Lower leg skin (tissue), 4 donors: ENCODE measurements around the gene RAMP3. TPM values are rescaled to one million over a fixed set of nuclear protein-coding genes. Genes with fewer than 3 reads are reported as not detected.
A peak's percentile ranks its signal among the peaks of the same experiment; 100 is the strongest.

Experiments
- DNase-seq, 2 donors: peaks; one replicate each; pipeline ENCODE4 v3.0.0-alpha.2; 2019; ENCODE audit warnings: low spot score in 2 of 2
- H3K4me3 ChIP-seq: fragments of 200-600 bp; sonication (generic); 2 replicates; pipeline ENCODE4 v1.5.1; 2017; ENCODE audit warnings: mild to moderate bottlenecking, low read depth; ENCODE audit not compliant: poor library complexity, severe bottlenecking
- CTCF ChIP-seq, 3 donors: fragments of 450-650 bp; IDR thresholded peaks; one replicate each; pipeline ENCODE4 v1.5.1; 2016; ENCODE audit warnings: antibody characterized with exemption in 3 of 3, mild to moderate bottlenecking in 3 of 3, moderate library complexity in 2 of 3
- POLR2A ChIP-seq, 2 donors: fragments of 450-650 bp; IDR thresholded peaks; one replicate each; pipeline ENCODE4 v1.6.1; 2016 to 2017; ENCODE audit warnings: antibody characterized with exemption in 2 of 2, mild to moderate bottlenecking in 1 of 2, moderate library complexity in 1 of 2
- WGBS, 2 donors: methylation state at CpG; one replicate each; pipeline ENCODE4 v1.1.5; 2018; 5-methylcytosine and 5-hydroxymethylcytosine counted together
- intact Hi-C: fragments of 100-400 bp; cut with DNase I; formaldehyde crosslinking; loops from one replicate; pipeline ENCODE4 v1.15.0; 2023; ENCODE audit warnings: low total_unique reads
- total RNA-seq, 4 donors: library from RNA; depleted of rRNA; stranded (reverse); fragments of >200 nt; gene quantifications; one replicate each; pipeline ENCODE4 v1.1.0, GENCODE V29; 2016

Gene RAMP3
- total RNA-seq, 4 donors from 2014 or later: 23.8 to 71.6 (median 35.1) TPM

GRCh38 chr7:45217358-45217757, 59.8 kb downstream of the RAMP3 start:
- WGBS, 2 donors: 45 to 52% methylated on average over 5 to 6 of the region's 6 CpGs
- no peak for TF ChIP-seq POLR2A (IDR thresholded peaks at IDR 0.05)
- no peak for TF ChIP-seq CTCF (IDR thresholded peaks at IDR 0.05)
- intact Hi-C loops: no loop called here
- H3K4me3 ChIP-seq: no peak overlapping the region
- no peak for DNase-seq

GRCh38 chr7:45219130-45219529, 61.5 kb downstream of the RAMP3 start:
- TF ChIP-seq CTCF (IDR thresholded peaks at IDR 0.05) (no peak), POLR2A (IDR thresholded peaks at IDR 0.05) (no peak)
- H3K4me3 ChIP-seq: no peak overlapping the region
- intact Hi-C loops: no loop called here
- DNase-seq: peak in 1 of 2 donors; percentile 53
- WGBS, 2 donors: 83 to 90% methylated on average over 6 to 12 of the region's 12 CpGs

GRCh38 chr7:45219801-45220435, 62.3 kb downstream of the RAMP3 start:
- TF ChIP-seq CTCF (IDR thresholded peaks at IDR 0.05) (no peak), POLR2A (IDR thresholded peaks at IDR 0.05) (no peak)
- 64 to 68% methylated on average over 8 of the region's 8 CpGs for WGBS, 2 donors
- H3K4me3 ChIP-seq: no peak overlapping the region
- peak in 1 of 2 donors; percentile 58 for DNase-seq
- intact Hi-C loops: no loop called here

- WGBS, 2 donors: 78% methylated on average over 11 of the region's 11 CpGs
- TF ChIP-seq CTCF (IDR thresholded peaks at IDR 0.05) (no peak), POLR2A (IDR thresholded peaks at IDR 0.05) (no peak)
- H3K4me3 ChIP-seq: no peak overlapping the region
- peak in 1 of 2 donors; percentile 25 for DNase-seq
- intact Hi-C loops: no loop called here
Measured at GRCh38 chr7:45220846-45221618, 63.4 kb downstream of the RAMP3 start.

GRCh38 chr7:45221896-45222604, 64.5 kb downstream of the RAMP3 start:
- DNase-seq: no peak
- intact Hi-C loops: no loop called here
- no peak overlapping the region for H3K4me3 ChIP-seq
- WGBS, 2 donors: 87 to 89% methylated on average over 7 of the region's 7 CpGs
- TF ChIP-seq CTCF (IDR thresholded peaks at IDR 0.05) (no peak), POLR2A (IDR thresholded peaks at IDR 0.05) (no peak)
